ENCODE data around the gene PALM.

GRCh38 chr19:732148-733069 lies 23.7 kb downstream of the PALM start:
- no peak for TF ChIP-seq POLR2A (IDR thresholded peaks at IDR 0.05)
- no peak for TF ChIP-seq CTCF (IDR thresholded peaks at IDR 0.05)
